ENCODE data around the gene GCG. TPM values are rescaled to one million over a fixed set of nuclear protein-coding genes. Genes with fewer than 3 reads are reported as not detected.

The GCG gene
- total RNA-seq, 1 donor: not detected

DNA sequence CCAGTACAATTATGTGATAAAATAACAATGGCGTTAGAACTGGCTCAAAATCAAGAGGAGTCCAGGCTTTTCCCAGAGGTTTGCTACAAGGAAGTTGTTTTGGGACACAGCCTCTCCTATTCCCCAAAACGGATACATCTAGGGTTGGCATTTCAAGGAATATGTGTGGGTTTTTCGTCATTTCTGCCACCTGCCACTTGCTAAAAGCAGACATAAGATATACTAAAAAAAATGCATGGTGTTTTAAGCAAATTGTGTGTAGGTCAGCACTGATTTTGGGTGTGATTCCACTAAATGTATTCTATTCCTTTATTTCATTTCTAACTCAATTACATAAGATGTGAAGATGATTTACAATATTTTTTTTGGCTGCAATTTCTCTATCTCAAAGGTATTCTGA, 36.4 kb upstream of the GCG start:
- DNase-seq (ENCODE audit: low read depth): no peak
- TF ChIP-seq, protein P1, sequence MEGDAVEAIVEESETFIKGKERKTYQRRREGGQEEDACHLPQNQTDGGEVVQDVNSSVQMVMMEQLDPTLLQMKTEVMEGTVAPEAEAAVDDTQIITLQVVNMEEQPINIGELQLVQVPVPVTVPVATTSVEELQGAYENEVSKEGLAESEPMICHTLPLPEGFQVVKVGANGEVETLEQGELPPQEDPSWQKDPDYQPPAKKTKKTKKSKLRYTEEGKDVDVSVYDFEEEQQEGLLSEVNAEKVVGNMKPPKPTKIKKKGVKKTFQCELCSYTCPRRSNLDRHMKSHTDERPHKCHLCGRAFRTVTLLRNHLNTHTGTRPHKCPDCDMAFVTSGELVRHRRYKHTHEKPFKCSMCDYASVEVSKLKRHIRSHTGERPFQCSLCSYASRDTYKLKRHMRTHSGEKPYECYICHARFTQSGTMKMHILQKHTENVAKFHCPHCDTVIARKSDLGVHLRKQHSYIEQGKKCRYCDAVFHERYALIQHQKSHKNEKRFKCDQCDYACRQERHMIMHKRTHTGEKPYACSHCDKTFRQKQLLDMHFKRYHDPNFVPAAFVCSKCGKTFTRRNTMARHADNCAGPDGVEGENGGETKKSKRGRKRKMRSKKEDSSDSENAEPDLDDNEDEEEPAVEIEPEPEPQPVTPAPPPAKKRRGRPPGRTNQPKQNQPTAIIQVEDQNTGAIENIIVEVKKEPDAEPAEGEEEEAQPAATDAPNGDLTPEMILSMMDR (IDR thresholded peaks at IDR 0.05; ENCODE audit: insufficient read depth, low read length): no peak
- no peak overlapping the region for H3K4me3 ChIP-seq (ENCODE audit: low read depth, low read length)

DNA sequence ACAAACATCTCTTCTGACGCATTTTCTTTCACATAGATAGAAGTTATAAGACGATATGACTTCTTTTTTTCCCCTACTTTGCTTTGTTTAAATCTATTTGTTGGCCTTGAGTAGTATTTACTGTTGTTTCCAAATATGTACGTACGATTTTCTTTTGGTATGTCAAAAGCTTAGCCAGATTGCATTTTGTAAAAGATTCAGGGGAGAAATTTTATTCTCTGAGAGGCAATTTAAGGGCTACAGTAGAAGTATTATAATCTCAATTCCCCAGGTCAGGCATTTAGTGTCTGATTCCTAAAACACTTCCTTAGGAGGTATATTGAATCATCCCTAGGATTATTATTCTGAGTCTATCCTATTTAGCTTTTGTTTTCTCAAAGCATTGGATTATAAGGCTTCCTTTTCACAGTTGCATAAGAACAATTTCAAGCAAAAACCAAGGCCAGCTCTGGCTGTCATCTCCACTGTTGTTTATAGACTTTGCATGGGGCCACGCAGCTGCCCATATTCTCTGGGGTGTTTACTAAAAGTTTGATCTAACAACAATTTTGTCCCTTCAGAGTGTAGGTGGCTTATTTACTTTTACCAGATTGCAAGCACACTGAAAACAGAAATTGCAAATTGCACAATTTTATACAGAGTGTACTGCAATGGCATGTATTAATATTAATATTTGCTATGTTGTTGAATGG, 33.6 kb upstream of the GCG start:
- TF ChIP-seq, protein P1 (IDR thresholded peaks at IDR 0.05; ENCODE audit: insufficient read depth, low read length): no peak
- H3K4me3 ChIP-seq (ENCODE audit: low read depth, low read length): no peak overlapping the region
- no peak for DNase-seq (ENCODE audit: low read depth)

DNA sequence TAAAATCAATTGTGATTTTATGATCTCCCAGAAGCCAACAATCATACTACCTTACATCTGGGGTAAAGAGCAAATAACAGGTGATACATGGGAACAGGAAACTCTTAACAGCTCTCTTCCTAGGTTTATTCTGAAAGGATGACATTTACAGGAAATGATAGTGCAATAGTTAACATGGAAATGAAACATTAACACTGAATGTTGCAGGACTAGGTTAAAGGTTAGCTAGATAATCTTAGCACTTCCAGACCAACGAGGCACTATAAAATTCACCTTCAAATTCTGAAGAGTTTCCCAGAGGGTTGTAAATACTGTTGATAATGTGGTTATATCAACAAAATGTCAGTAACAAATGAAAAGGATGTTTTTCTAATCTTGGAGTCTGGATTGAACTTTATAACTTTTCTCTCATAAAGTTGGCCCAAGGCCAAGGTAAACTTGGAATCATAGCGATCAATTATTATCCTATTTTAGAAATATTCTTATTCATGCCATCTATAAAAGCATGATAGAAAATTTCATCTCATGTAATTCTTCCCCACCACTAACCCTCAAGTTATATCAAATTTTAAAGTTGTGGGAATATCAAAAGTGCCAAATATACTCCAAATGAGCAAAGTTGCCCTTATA, 32.9 kb upstream of the GCG start:
- TF ChIP-seq, protein P1 (IDR thresholded peaks at IDR 0.05; ENCODE audit: insufficient read depth, low read length): no peak
- DNase-seq (ENCODE audit: low read depth): no peak
- H3K4me3 ChIP-seq (ENCODE audit: low read depth, low read length): no peak overlapping the region

DNA sequence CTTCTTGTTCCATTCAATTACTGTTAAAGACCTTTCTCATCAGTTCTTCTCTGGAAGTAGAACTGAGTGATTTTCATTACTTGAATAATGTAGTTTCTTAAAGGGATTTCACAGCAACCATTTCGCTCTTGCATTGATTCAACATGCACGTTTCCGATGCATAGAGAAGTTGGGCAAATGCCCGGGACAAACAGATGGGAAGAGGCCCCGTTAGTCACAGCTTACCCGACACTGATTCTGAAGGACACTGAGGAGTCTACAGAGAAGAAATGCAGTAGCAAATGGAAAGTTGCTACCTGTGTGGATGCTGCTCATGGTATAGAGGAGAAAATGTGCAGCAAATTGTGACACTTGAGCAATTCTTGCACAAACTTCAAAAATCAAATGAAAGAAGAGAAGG, 32.3 kb upstream of the GCG start:
- TF ChIP-seq, protein P1 (IDR thresholded peaks at IDR 0.05; ENCODE audit: insufficient read depth, low read length): no peak
- DNase-seq (ENCODE audit: low read depth): no peak
- H3K4me3 ChIP-seq (ENCODE audit: low read depth, low read length): no peak overlapping the region

DNA sequence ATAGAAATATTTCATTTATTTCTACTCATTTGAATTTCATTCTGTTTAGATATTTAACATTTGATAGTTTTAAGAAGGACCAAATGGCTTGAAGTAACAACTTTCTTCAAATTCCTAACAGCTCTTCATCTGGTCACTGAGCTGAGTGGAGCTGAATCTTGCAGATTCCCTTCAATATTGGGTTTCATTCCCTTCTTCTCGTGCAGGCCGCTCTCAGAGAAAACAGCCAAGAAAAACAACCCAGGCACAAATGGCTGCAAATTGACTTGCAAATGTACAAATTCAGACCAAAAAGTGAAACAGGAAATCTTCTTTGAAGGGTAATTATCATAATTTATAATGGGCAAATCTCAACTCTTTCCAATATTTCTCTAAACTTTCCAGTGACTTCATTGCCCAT, 30.3 kb upstream of the GCG start:
- TF ChIP-seq, protein P1 (IDR thresholded peaks at IDR 0.05; ENCODE audit: insufficient read depth, low read length): no peak

DNA sequence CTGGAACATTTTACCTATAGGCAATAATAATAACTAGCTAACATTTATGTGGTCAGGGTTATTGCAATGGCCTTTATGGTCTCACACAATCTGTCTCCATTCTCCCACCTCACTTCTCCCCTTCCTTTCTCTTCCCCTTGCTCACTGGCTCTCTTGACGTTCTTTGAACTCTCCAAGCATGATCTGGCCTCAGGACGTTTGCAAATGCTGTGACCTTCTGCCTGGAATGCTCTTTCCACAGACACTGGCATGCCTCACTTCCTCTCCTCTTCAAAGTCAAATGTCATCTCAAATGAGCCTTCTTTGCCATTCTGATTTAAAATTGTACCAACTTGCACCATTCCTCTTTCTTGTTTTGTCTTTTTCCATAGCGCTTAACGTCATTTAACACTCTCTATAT, 25.3 kb upstream of the GCG start:
- TF ChIP-seq, protein P1 (IDR thresholded peaks at IDR 0.05; ENCODE audit: insufficient read depth, low read length): no peak
- H3K4me3 ChIP-seq (ENCODE audit: low read depth, low read length): no peak overlapping the region
- DNase-seq (ENCODE audit: low read depth): no peak

More for the DNA sequence above, 30.3 kb upstream of the GCG start:
- H3K4me3 ChIP-seq (ENCODE audit: low read depth, low read length): no peak overlapping the region
- DNase-seq (ENCODE audit: low read depth): no peak

All from fibroblast of the aortic adventitia (primary cell).